HG03575 (cell line): ENCODE data around the gene CSF1.

ENCODE experiments used
- ATAC-seq: cut with Tn5 transposase; IDR thresholded peaks from one replicate; pipeline ENCODE4 v1.9.1; 2021; ENCODE audit not compliant: unreplicated experiment, insufficient number of reproducible peaks, low FRiP score; ENCODE audit errors: extremely low read depth

Gene CSF1

GRCh38 chr1:109880971-109881894 is 29.4 kb upstream of the CSF1 start:
- ATAC-seq, result no peak

GRCh38 chr1:109881906-109882287 is 28.8 kb upstream of the CSF1 start:
- no peak for ATAC-seq

DNA sequence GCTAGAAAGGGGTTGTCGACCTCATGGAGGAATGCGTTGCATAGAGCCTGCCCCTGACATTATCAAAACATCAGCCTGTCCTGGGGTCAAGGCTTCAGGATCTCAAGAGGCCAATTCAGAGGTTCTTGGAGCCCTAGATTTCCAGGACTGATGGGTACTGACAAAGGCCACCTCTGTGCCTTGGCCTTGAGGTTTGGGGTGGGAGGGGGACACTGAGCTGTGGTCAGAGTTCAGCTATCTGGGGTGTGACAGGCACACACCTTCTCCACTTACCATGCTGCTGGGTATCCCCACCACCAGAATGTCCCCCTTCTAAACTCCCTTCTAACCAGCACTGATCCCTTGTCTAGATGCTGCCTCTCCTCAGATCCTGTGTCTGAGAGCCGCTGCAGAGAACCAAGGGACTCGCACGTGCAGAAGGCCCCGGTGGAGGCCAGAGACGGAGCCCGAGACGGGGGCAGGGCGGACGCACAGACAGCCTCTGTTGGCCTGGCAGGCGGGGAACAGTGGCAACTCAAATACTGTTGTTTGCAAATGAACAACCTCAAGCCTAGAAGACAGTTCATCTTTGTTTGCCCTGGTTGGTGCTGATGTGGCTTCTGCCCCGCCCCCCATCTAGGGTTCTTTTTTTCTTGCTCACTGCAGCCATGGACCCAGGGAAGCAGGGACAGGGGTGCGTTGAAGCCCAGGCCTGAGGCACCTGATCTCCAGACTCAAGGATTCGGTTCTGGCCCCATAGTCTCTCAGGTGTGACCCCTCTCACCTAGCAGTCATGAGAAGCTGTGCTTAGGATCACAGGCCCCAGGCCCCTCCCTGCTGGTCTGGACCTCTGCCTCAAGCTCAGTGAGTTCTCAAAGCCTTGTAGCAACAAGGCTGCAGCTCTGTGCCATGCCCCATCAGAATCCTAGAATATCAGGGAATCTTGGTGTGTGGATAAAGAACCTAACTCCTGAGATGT is 28.1 kb upstream of the CSF1 start:
- ATAC-seq, result no peak

DNA sequence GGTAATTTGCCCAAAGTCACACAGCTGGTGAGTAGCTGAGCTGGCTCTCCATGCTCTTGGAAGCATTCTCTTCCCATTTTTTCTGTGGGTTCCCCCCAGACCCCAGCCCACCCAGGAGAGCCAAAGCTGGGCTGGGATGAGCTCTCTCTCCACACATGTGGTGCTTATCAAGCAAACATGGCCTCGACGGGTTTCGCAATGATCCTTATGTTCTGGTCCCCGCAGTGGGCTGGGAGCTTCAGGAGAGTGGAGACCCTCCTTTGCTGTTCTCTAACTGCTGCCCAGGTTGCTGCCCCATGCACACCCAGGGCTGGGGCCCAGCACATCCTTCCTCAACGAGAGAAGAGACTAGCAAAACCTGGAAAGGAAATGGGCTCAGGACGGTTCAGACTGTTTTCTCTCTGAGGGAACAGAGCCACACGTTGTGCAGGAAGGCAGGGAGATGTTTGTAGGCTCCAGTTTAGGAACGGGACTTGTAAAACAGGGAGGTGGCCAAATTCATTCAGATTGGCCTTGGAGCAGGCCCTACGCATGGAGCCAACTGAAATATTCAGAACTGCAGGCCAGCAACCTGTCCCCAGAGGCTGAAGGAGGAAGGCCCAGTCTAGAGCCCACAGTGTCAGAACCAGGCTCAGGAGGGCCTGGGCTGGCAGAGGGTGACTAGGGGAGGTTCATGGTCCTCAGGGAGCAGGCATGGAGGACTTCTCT is 27.2 kb upstream of the CSF1 start:
- no peak for ATAC-seq

- ATAC-seq, result no peak
Observed at GRCh38 chr1:109884242-109884891, 26.3 kb upstream of the CSF1 start.

GRCh38 chr1:109885589-109885988 is 25.1 kb upstream of the CSF1 start:
- ATAC-seq, result no peak

DNA sequence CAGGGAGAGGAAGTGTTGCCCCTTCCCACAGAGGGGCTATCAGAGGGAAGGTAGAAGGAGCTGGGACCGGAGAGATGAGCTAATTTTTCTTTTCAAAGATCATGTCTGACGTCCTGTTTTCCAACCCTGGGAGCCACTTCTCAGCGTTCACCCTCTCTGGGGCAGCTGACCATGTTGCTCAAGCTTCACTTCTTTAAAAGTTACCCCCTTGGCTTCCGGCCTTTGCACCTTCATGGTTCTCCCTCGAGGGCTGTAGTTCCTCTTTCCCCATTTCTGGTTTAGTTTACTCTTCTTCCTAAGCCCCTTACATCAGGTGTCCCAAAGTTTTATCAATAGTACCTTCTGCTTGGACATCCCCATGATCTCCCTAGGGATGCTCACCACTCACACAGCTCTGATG is 23.8 kb upstream of the CSF1 start:
- no peak for ATAC-seq

DNA sequence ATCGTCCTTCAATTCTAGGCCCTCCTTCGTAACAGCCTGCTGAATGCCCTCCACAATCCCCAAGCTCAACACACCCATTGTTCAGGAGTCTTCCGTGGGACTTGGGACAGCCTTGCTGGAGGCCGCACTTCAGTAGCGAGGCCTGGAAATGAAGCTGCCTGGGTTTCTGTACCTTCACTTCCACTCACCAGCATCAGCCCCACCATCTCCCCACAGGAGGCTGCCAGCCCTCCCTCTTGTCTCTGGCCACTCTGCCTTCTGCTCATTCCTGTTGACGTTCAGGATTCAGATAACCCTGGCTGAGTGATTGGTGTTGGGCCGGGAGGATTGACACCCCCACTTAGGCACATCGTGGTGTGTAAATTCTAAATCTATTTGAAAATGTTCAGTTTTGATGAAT is 23.4 kb upstream of the CSF1 start:
- ATAC-seq, result no peak

- no peak for ATAC-seq
Observed at GRCh38 chr1:109887884-109888283, 22.8 kb upstream of the CSF1 start.

DNA sequence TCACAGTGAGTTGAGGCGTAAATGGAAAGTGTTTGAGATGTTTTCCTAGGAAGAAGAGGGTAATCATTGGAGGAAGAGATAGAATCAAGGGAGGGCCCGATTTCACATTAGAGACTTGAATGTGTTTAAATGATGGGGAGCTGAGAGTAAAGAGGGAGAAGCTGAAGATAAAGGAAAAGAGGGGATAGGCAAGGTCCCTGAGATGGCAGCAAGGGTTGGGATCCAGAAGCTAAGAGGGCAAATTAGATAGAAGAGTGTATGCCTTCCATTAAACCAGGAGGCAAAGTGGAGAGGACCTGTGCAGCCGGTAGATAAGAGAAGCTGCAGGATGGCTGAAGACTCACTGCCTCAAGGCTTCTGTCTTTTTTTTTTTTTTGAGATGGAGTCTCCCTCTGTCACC is 21.6 kb upstream of the CSF1 start:
- no peak for ATAC-seq

DNA sequence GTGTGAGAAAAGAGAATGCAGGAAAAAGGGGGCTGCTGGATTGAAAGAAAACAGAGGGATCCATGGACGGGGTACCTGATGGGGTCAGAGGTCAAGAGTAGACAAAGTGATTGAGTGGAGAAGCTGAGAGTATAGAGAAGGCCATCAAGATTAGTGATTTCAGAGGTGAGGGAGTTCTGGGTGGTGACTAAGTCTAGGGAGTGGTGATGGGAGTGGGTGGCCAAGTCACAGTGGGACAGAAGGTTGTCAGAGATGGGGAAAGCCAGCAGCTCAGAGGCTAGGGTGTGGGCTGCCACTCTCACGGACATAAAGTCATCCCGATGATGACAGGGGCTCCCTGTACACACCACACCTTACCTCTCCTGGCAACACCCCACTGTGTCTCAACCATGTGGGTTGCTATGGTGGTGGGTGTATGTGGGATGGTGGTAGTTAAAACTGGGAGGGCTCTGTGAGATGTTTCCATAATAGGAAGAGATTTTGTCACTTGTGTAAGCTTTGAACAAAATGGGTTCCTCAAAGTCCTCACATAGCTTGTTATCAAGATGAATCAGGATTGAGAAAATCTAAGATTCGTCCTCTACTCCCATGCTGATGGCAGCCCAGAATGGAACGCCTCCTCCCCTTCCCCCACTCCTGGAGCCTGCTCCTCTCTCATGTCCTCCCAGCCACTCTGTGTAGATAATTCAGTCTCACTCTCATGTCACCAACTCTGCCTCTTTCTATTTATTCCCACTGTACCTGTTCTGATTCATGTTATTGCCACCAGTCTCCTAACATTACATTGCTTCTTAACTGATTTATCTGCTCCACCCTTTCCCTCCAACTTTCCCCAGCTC is 20.3 kb upstream of the CSF1 start:
- no peak for ATAC-seq

GRCh38 chr1:109891930-109892329 is 18.7 kb upstream of the CSF1 start:
- ATAC-seq, result no peak

DNA sequence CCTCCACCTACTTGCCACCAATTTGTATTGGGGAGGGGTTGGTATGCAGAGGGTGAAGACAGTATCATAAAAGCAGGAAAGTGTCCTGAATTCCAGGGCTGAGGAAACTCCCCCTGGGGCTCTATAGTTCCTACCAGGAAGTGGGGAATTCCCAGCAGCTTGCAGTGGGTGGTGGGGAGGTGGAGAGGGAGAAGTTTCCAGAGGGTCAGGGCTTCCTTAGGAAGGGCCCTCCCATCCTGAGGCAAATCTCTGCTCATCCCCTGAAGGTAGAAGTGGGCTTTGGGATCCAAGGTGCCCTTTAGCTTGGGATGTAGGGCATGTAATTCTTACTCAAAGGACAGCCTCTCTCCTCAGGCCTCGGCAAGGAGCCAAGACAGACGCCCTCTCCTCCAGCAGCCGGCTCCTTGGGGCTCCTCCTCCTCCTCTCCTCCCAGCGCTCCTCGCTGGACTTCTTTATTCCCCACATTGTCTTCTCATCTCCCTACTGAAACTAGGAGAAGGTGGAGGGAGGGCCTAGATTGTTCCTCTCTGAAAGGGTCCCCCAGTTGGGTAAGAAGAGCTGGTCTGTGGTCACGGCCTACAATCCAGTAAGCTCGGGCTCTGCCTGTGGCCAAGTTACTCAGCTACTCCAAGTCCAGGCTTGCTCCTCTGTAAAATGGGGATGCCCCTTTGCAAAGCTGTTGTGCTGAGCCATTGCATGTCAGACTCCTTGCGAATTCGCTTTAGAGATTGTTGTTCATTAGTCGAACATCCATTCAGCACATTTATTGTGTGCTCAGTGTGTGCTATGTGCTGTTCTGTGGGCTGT is 17.9 kb upstream of the CSF1 start:
- ATAC-seq, result no peak

DNA sequence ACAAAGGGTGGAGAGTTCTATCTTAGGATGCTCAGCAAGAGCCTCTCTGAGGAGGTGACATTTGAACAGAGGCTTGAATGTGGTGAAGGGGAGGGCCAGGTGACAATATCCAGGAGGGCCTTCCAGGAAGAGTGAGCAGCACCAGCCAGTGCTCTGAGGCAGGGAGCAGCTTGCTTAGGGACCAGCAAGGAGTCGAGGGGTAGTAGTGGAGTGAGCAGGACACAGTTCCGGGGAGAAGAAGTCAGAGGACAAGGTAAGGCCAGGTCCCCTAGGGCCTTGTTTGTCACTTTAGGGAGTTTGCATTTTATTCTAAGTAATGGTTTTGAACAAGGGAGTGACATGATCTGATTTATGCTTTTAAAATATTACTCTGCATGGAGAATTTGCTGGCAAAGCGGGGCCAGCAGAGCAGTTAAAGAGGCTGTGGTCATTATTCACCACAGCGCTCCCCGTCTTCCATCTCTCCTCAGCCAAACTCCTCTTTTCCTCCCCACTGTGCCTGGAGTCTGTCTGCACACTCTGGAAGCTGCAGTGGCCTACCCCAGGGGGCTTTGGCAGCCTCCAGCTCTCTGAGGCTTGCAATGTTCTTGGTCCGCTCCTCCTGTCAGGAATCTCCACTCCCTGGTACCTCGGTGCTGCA is 17.0 kb upstream of the CSF1 start:
- ATAC-seq, result no peak

DNA sequence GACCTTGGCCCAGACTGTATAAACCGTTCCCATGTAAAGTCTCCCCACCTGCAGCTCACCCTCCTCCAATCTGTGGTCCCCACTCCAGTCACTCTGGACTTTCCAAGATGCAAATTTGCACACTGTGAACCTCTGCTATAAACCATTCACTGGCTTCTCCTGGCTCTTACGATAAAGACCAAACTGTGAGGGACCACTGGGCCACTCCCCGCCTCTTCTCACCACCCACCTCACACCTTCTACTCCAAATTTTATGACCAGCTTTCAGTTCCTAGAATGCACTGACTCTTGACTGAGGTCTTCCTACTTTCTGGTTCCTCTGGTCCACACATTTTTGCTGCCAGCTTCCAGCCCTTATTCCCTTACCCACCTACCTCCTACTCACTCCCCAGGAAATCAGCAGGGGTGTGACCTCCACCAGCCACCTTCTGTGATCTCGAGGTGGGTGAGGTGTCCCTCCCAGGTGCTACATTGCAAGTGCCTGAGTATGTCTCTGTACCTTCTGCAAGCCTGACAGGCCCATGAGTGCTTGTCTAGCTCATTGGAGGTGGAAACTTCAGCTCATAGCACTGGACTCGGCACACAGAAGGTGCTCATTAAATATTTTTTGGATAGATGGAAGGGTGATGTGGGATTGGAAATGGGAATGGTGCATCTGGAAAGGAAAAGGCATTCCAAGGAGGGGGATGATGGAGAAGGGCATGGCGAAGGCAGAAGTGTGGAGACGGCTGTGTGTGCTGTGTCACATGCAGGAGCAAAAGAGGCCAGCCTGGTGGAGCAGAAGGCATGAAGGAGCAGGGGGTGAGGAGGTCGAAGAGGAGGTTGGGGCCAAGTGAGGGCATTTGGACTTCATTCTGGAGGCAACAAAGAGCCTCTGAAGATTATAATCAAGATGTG is 15.6 kb upstream of the CSF1 start:
- no peak for ATAC-seq
